Right lobe of liver (tissue), 4 donors: ENCODE results near the gene HELZ.

Experiments
- POLR2A ChIP-seq: fragments of 450-650 bp; IDR thresholded peaks from one replicate; pipeline ENCODE4 v1.6.1; 2017; ENCODE audit warnings: antibody characterized with exemption, mild to moderate bottlenecking
- TF ChIP-seq, protein P1 (sequence below), 4 donors: fragments of 200-600 bp in 3 of 4; fragments of 450-650 bp in 1 of 4; IDR thresholded peaks; one replicate each; pipeline versions ENCODE4 v1.5.1 to v1.8.0; 2016 to 2022; ENCODE audit warnings: antibody characterized with exemption in 4 of 4, mild to moderate bottlenecking in 2 of 4
- donor health status: DM: no; HTN: no; CAD: no.
- donor health status: DM: no; HTN: no; CAD: no.
- donor health status: DM: no; HTN: yes; CAD: no.

DNA sequence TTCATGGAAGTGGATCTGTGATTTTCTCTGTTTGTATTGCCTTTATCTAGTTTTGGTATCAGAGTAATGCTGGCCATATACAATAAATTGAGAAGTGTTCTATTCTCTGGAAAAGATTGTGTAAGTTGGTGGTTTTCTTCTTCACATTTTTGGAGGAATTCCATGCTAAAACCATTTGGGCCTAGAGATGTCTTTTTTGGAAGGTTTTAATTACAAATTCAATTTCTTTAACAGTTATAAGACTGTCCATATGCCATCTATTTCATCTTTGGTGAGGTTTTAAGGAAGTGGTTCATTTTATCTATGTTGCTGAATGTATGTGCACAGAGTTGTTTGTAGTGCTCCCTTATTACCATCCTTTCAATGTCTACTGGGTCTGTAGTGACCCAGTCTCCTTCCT is 154.7 kb downstream of the HELZ start:
- TF ChIP-seq POLR2A: no peak
- TF ChIP-seq, protein P1, sequence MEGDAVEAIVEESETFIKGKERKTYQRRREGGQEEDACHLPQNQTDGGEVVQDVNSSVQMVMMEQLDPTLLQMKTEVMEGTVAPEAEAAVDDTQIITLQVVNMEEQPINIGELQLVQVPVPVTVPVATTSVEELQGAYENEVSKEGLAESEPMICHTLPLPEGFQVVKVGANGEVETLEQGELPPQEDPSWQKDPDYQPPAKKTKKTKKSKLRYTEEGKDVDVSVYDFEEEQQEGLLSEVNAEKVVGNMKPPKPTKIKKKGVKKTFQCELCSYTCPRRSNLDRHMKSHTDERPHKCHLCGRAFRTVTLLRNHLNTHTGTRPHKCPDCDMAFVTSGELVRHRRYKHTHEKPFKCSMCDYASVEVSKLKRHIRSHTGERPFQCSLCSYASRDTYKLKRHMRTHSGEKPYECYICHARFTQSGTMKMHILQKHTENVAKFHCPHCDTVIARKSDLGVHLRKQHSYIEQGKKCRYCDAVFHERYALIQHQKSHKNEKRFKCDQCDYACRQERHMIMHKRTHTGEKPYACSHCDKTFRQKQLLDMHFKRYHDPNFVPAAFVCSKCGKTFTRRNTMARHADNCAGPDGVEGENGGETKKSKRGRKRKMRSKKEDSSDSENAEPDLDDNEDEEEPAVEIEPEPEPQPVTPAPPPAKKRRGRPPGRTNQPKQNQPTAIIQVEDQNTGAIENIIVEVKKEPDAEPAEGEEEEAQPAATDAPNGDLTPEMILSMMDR (IDR thresholded peaks at IDR 0.05): no peak
